HepG2 (cell line): ENCODE data around the gene STAP2. TPM values are rescaled to one million over a fixed set of nuclear protein-coding genes. Genes with fewer than 3 reads are reported as not detected.

ENCODE experiments used
- CERS6 ChIP-seq: sonication (generic); formaldehyde crosslinking; IDR thresholded peaks from 2 replicates; pipeline ENCODE4 v1.5.0; 2020; ENCODE audit warnings: missing genetic modification reagents
- JUNB ChIP-seq: sonication (generic); formaldehyde crosslinking; IDR thresholded peaks from 2 replicates; pipeline ENCODE4 v1.8.0; 2022; ENCODE audit warnings: missing genetic modification reagents, mild to moderate bottlenecking, borderline replicate concordance
- KLF15 ChIP-seq: sonication (generic); formaldehyde crosslinking; IDR thresholded peaks from 2 replicates; pipeline ENCODE4 v1.8.1; 2023; ENCODE audit warnings: borderline replicate concordance, mild to moderate bottlenecking, inconsistent platforms, missing genetic modification reagents, mixed read lengths
- LCORL ChIP-seq, 2 experiments: fragments of 450-650 bp in 1 of 2; sonication (generic) in 1 of 2; formaldehyde crosslinking in 1 of 2; IDR thresholded peaks; 2 replicates each; pipeline versions ENCODE4 v1.5.0 to v1.6.1; 2017 to 2020; ENCODE audit warnings: antibody characterized with exemption in 1 of 2, missing genetic modification reagents in 1 of 2
- NR2F1 ChIP-seq, 2 experiments: fragments of 450-650 bp in 1 of 2; formaldehyde crosslinking in 1 of 2; IDR thresholded peaks; 2 replicates each; pipeline versions ENCODE4 v1.5.0 to v1.6.1; 2016 to 2020; ENCODE audit warnings: mild to moderate bottlenecking in 1 of 2, missing compliant biosample characterization in 1 of 2, missing genetic modification reagents in 1 of 2, moderate library complexity in 1 of 2
- RARG ChIP-seq: sonication (generic); formaldehyde crosslinking; IDR thresholded peaks from 2 replicates; pipeline ENCODE4 v1.4.0; 2020; ENCODE audit warnings: low read depth, mild to moderate bottlenecking, missing genetic modification reagents
- TBP ChIP-seq: sonication (generic); formaldehyde crosslinking; IDR thresholded peaks from 2 replicates; pipeline ENCODE4 v1.5.0; 2020; ENCODE audit warnings: missing genetic modification reagents
- TEF ChIP-seq: sonication (generic); formaldehyde crosslinking; IDR thresholded peaks from 2 replicates; pipeline ENCODE4 v1.5.0; 2020; ENCODE audit warnings: missing genetic modification reagents
- YY1 ChIP-seq: IDR thresholded peaks from 2 replicates; pipeline ENCODE4 v1.6.1; 2011; ENCODE audit warnings: low read length, low read depth, moderate library complexity, mild to moderate bottlenecking; ENCODE audit not compliant: insufficient read depth, insufficient replicate concordance
- ZNF230 ChIP-seq: sonication (generic); formaldehyde crosslinking; IDR thresholded peaks from 2 replicates; pipeline ENCODE4 v1.4.0; 2020; ENCODE audit warnings: mild to moderate bottlenecking, missing genetic modification reagents
- ZNF460 ChIP-seq: sonication (generic); formaldehyde crosslinking; IDR thresholded peaks from 2 replicates; pipeline ENCODE4 v1.5.1; 2020; ENCODE audit warnings: missing genetic modification reagents, mild to moderate bottlenecking, borderline replicate concordance
- ZNF501 ChIP-seq: sonication (generic); formaldehyde crosslinking; IDR thresholded peaks from 2 replicates; pipeline ENCODE4 v1.5.1; 2020; ENCODE audit warnings: mild to moderate bottlenecking, moderate library complexity, missing genetic modification reagents
- ZNF513 ChIP-seq: sonication (generic); formaldehyde crosslinking; conservative IDR thresholded peaks from 2 replicates; pipeline ENCODE4 v1.5.0; 2020; ENCODE audit warnings: missing genetic modification reagents
- ZNF549 ChIP-seq: sonication (generic); formaldehyde crosslinking; IDR thresholded peaks from 2 replicates; pipeline ENCODE4 v1.5.0; 2020; ENCODE audit warnings: missing genetic modification reagents
- ZNF672 ChIP-seq: sonication (generic); formaldehyde crosslinking; IDR thresholded peaks from 2 replicates; pipeline ENCODE4 v1.8.1; 2022; ENCODE audit warnings: missing genetic modification reagents
- ZNF746 ChIP-seq: sonication (generic); formaldehyde crosslinking; IDR thresholded peaks from 2 replicates; pipeline ENCODE4 v1.8.0; 2022; ENCODE audit warnings: mild to moderate bottlenecking, missing genetic modification reagents
- ZNF747 ChIP-seq: sonication (generic); formaldehyde crosslinking; IDR thresholded peaks from 2 replicates; pipeline ENCODE4 v1.8.1; 2023; ENCODE audit warnings: missing genetic modification reagents, mild to moderate bottlenecking, borderline replicate concordance
- polyA plus RNA-seq, 8 experiments: library from polyadenylated mRNA; depleted of rRNA in 3 of 8; stranded (reverse) in 7 of 8; unstranded in 1 of 8; fragments of >200 nt; fragmentation: Illumina TruSeq in 4 of 8; extraction: Trizol in 4 of 8; gene quantifications; 2 replicates each; pipeline versions ENCODE4 v1.2.1 to v1.2.3, GENCODE V29; 2011 to 2016; ENCODE audit warnings: low read depth in 4 of 8, missing spikeins in 1 of 8, mixed read lengths in 1 of 8; ENCODE audit not compliant: insufficient read depth in 1 of 8
- total RNA-seq, 5 experiments: library from RNA; depleted of rRNA; stranded (reverse); fragments of >200 nt; fragmentation: Illumina TruSeq; extraction: Trizol; gene quantifications; 2 replicates each; pipeline ENCODE4 v1.2.3, GENCODE V29; 2016; ENCODE audit warnings: low read depth in 1 of 5
- TF ChIP-seq, protein P1 (sequence below): sonication (generic); formaldehyde crosslinking; conservative IDR thresholded peaks from 2 replicates; pipeline ENCODE4 v1.8.0; 2022; ENCODE audit warnings: mild to moderate bottlenecking, moderate library complexity, missing genetic modification reagents
- TF ChIP-seq, protein P2 (sequence below): IDR thresholded peaks from 2 replicates; pipeline ENCODE4 v1.6.1; 2016
- TF ChIP-seq, protein P3 (sequence below): sonication (generic); formaldehyde crosslinking; IDR thresholded peaks from 2 replicates; pipeline ENCODE4 v1.4.0; 2020; ENCODE audit warnings: missing genetic modification reagents, borderline replicate concordance

The STAP2 gene
- total and polyA plus RNA-seq, 2 of the 13 experiments (the other 11 are each of a cell fraction or from before 2014, with no cell fraction given), result 39.0 to 43.7 TPM

- TF ChIP-seq ZNF747 (no peak), ZNF501 (CRISPR knock-in tag) (peak; percentile 38; the same call in 1 of the 2 replicates), TEF (CRISPR knock-in tag) (no peak), TBP (CRISPR knock-in tag) (no peak), ZNF460 (no peak), ZNF672 (CRISPR knock-in tag) (no peak), CERS6 (CRISPR knock-in tag) (no peak), ZNF746 (CRISPR knock-in tag) (peak; percentile 88; the same call in 1 of the 2 replicates), LCORL (IDR thresholded peaks at IDR 0.05) (no peak), LCORL (CRISPR knock-in tag; IDR thresholded peaks at IDR 0.05) (0 out of 2 replicates have a peak, but pooled peaks have one; percentile 31), NR2F1 (CRISPR knock-in tag; IDR thresholded peaks at IDR 0.05) (no peak), RARG (no peak), ZNF230 (CRISPR knock-in tag) (no peak), JUNB (CRISPR knock-in tag) (no peak), YY1 (no peak), KLF15 (CRISPR knock-in tag) (no peak), ZNF549 (CRISPR knock-in tag) (no peak), ZNF513 (CRISPR knock-in tag) (no peak)
- TF ChIP-seq, protein P1, sequence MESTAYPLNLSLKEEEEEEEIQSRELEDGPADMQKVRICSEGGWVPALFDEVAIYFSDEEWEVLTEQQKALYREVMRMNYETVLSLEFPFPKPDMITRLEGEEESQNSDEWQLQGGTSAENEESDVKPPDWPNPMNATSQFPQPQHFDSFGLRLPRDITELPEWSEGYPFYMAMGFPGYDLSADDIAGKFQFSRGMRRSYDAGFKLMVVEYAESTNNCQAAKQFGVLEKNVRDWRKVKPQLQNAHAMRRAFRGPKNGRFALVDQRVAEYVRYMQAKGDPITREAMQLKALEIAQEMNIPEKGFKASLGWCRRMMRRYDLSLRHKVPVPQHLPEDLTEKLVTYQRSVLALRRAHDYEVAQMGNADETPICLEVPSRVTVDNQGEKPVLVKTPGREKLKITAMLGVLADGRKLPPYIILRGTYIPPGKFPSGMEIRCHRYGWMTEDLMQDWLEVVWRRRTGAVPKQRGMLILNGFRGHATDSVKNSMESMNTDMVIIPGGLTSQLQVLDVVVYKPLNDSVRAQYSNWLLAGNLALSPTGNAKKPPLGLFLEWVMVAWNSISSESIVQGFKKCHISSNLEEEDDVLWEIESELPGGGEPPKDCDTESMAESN (CRISPR knock-in tag), result no peak
- TF ChIP-seq, protein P2, sequence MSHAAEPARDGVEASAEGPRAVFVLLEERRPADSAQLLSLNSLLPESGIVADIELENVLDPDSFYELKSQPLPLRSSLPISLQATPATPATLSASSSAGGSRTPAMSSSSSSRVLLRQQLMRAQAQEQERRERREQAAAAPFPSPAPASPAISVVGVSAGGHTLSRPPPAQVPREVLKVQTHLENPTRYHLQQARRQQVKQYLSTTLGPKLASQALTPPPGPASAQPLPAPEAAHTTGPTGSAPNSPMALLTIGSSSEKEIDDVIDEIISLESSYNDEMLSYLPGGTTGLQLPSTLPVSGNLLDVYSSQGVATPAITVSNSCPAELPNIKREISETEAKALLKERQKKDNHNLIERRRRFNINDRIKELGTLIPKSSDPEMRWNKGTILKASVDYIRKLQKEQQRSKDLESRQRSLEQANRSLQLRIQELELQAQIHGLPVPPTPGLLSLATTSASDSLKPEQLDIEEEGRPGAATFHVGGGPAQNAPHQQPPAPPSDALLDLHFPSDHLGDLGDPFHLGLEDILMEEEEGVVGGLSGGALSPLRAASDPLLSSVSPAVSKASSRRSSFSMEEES (CRISPR knock-in tag), result no peak
- TF ChIP-seq, protein P3, sequence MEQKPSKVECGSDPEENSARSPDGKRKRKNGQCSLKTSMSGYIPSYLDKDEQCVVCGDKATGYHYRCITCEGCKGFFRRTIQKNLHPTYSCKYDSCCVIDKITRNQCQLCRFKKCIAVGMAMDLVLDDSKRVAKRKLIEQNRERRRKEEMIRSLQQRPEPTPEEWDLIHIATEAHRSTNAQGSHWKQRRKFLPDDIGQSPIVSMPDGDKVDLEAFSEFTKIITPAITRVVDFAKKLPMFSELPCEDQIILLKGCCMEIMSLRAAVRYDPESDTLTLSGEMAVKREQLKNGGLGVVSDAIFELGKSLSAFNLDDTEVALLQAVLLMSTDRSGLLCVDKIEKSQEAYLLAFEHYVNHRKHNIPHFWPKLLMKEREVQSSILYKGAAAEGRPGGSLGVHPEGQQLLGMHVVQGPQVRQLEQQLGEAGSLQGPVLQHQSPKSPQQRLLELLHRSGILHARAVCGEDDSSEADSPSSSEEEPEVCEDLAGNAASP (CRISPR knock-in tag), result no peak
These were observed 46.8 kb upstream of the STAP2 start (continued) for GRCh38 chr19:4385291-4386040.
